Keratinocyte (primary cell): Measurements from ENCODE around the gene FATE1. TPM values are rescaled to one million over a fixed set of nuclear protein-coding genes. Genes with fewer than 3 reads are reported as not detected.

Source experiments
- DNase-seq: peaks from one replicate; pipeline ENCODE4 v3.0.0-alpha.2; 2011; ENCODE audit warnings: low read depth, missing footprints, low spot score
- FAIRE-seq: peaks from 2 replicates; lab custom pipeline; 2011; peaks lifted over from hg19 to GRCh38; lab: Jason Lieb, UNC
- H2AFZ ChIP-seq: 2 replicates; pipeline ENCODE4 v1.6.0; 2012; ENCODE audit warnings: low read length, control low read depth, inconsistent platforms; ENCODE audit not compliant: control insufficient read depth
- H3K27ac ChIP-seq: 2 replicates; pipeline ENCODE4 v1.5.1; 2011; ENCODE audit warnings: low read length; ENCODE audit not compliant: control insufficient read depth, insufficient read depth
- H3K27me3 ChIP-seq: 3 replicates; pipeline ENCODE4 v1.6.0; 2011; ENCODE audit warnings: low read length; ENCODE audit not compliant: control insufficient read depth, insufficient read depth; ENCODE audit errors: extremely low read depth
- H3K36me3 ChIP-seq, 2 experiments: 2 replicates in 1 of 2; 3 replicates in 1 of 2; pipeline ENCODE4 v1.5.1; 2011; ENCODE audit warnings: low read length in 2 of 2, mild to moderate bottlenecking in 1 of 2; ENCODE audit not compliant: control insufficient read depth in 2 of 2, insufficient read depth in 2 of 2; ENCODE audit errors: extremely low read depth in 1 of 2
- H3K4me1 ChIP-seq: 3 replicates; pipeline ENCODE4 v1.5.1; 2011; ENCODE audit warnings: low read length; ENCODE audit not compliant: control insufficient read depth, insufficient read depth; ENCODE audit errors: extremely low read depth
- H3K4me2 ChIP-seq: 3 replicates; pipeline ENCODE4 v1.6.0; 2011; ENCODE audit warnings: low read depth, low read length; ENCODE audit not compliant: control insufficient read depth, insufficient read depth; ENCODE audit errors: extremely low read depth
- H3K4me3 ChIP-seq, 3 experiments: fragments of 200-600 bp in 1 of 3; sonication (generic) in 1 of 3; 2 replicates in 2 of 3; 3 replicates in 1 of 3; pipeline ENCODE4 v1.5.1; 2011 to 2016; ENCODE audit warnings: low read length in 3 of 3, mild to moderate bottlenecking in 3 of 3, control low read depth in 2 of 3, inconsistent platforms in 1 of 3, low read depth in 1 of 3, mixed read lengths in 1 of 3, mixed run types in 1 of 3, moderate library complexity in 1 of 3; ENCODE audit not compliant: control insufficient read depth in 2 of 3, insufficient read depth in 2 of 3; ENCODE audit errors: extremely low read depth in 1 of 3
- H3K79me2 ChIP-seq: 2 replicates; pipeline ENCODE4 v1.6.0; 2012; ENCODE audit warnings: low read length; ENCODE audit not compliant: control insufficient read depth, insufficient read depth
- H3K9ac ChIP-seq: 3 replicates; pipeline ENCODE4 v1.6.0; 2011; ENCODE audit warnings: low read length; ENCODE audit not compliant: control insufficient read depth, insufficient read depth; ENCODE audit errors: extremely low read depth
- H3K9me1 ChIP-seq: 3 replicates; pipeline ENCODE4 v1.6.0; 2011; ENCODE audit warnings: low read length; ENCODE audit not compliant: control insufficient read depth, insufficient read depth; ENCODE audit errors: extremely low read depth
- H3K9me3 ChIP-seq: 2 replicates; pipeline ENCODE4 v1.5.1; 2012; ENCODE audit warnings: low read depth, low read length; ENCODE audit not compliant: control insufficient read depth
- H4K20me1 ChIP-seq: 3 replicates; pipeline ENCODE4 v1.6.0; 2011; ENCODE audit warnings: low read length; ENCODE audit not compliant: control insufficient read depth, insufficient read depth; ENCODE audit errors: extremely low read depth
- CTCF ChIP-seq, 3 experiments: IDR thresholded peaks in 1 of 3; conservative IDR thresholded peaks in 1 of 3; optimal IDR thresholded peaks in 1 of 3; 2 replicates in 2 of 3; 3 replicates in 1 of 3; pipeline versions ENCODE3 to v1.5.1; 2011; ENCODE audit warnings: low read length in 3 of 3, mild to moderate bottlenecking in 3 of 3, moderate library complexity in 2 of 3, control low read depth in 1 of 3, inconsistent platforms in 1 of 3; ENCODE audit not compliant: insufficient read depth in 2 of 3; ENCODE audit errors: extremely low read depth in 1 of 3
- EZH2 ChIP-seq: IDR thresholded peaks from one replicate; pipeline ENCODE4 v1.6.1; 2012; ENCODE audit warnings: inconsistent platforms, mild to moderate bottlenecking, low read length, moderate library complexity
- dilution Hi-C: fragments of 300-500 bp; cut with MboI; formaldehyde crosslinking; loops from one replicate; pipeline ENCODE4 v1.7.0; 2020; ENCODE audit warnings: low sequenced_read_pairs; ENCODE audit not compliant: extremely low pct_ligation_motif_present
- polyA plus RNA-seq, 5 experiments: library from polyadenylated mRNA; depleted of rRNA in 3 of 5; stranded (reverse) in 3 of 5; stranded (forward) in 1 of 5; unstranded in 1 of 5; fragments of >200 nt; gene quantifications; 1 replicate in 1 of 5; 2 replicates in 3 of 5; 3 replicates in 1 of 5; pipeline versions ENCODE4 v1.2.1 to v1.2.3, GENCODE V29; 2011 to 2012; ENCODE audit warnings: missing spikeins in 2 of 5, low read depth in 1 of 5, low replicate concordance in 1 of 5

Gene FATE1
- polyA plus RNA-seq, 1 donor (not counting 4 experiments of a cell fraction or from before 2014, with no cell fraction given), result not detected

GRCh38 chrX:151680805-151681204, 35.0 kb upstream of the FATE1 start:
- H3K4me1 ChIP-seq, result no peaks in the 10 kb centered on the region
- peak; percentile 52 for FAIRE-seq
- peak; percentile 1 for DNase-seq

GRCh38 chrX:151687635-151688034, 28.2 kb upstream of the FATE1 start:
- dilution Hi-C loops, result no loop called here
- no peaks in the 10 kb centered on the region for H3K9me1 ChIP-seq

More at GRCh38 chrX:151680805-151681204, 35.0 kb upstream of the FATE1 start:
- dilution Hi-C loops, result no loop called here
- Histone ChIP-seq H3K9me1 (no peaks in the 10 kb centered on the region), H3K9me3 (no peaks in the 10 kb centered on the region), H3K27ac (no peak overlapping the region), H4K20me1 (no peaks in the 10 kb centered on the region), H3K4me2 (no peak overlapping the region), H3K36me3 (no peaks in the 10 kb centered on the region), H3K4me3 (no peak overlapping the region), H3K79me2 (no peaks in the 10 kb centered on the region), H3K9ac (no peak overlapping the region), H2AFZ (no peak overlapping the region), H3K27me3 (no peaks in the 10 kb centered on the region)
- TF ChIP-seq CTCF (optimal IDR thresholded peaks at IDR 0.05 in 1 of 3, IDR thresholded peaks at IDR 0.05 in 1 of 3, conservative IDR thresholded peaks at IDR 0.05 in 1 of 3; ENCODE audit: extremely low read depth in 1 of 3, insufficient read depth in 2 of 3, low read length in 3 of 3), result peak; percentile 50 to 76 (median 59)
- no peak for TF ChIP-seq EZH2

More at GRCh38 chrX:151687635-151688034, 28.2 kb upstream of the FATE1 start:
- H3K27me3 ChIP-seq, result no peaks in the 10 kb centered on the region
- no peak overlapping the region for H2AFZ ChIP-seq
- no peaks in the 10 kb centered on the region for H3K4me1 ChIP-seq
- H3K36me3 ChIP-seq, result no peaks in the 10 kb centered on the region
- no peak for DNase-seq
- FAIRE-seq, result no peak
- no peak for TF ChIP-seq CTCF (optimal IDR thresholded peaks at IDR 0.05 in 1 of 3, IDR thresholded peaks at IDR 0.05 in 1 of 3, conservative IDR thresholded peaks at IDR 0.05 in 1 of 3; ENCODE audit: extremely low read depth in 1 of 3, insufficient read depth in 2 of 3, low read length in 3 of 3)
- TF ChIP-seq EZH2, result no peak
- no peaks in the 10 kb centered on the region for H3K79me2 ChIP-seq
- no peaks in the 10 kb centered on the region for H3K9me3 ChIP-seq
- H3K9ac ChIP-seq, result no peak overlapping the region
- H3K27ac ChIP-seq, result no peak overlapping the region
- H3K4me3 ChIP-seq, result no peak overlapping the region
- H3K4me2 ChIP-seq, result no peak overlapping the region
- no peaks in the 10 kb centered on the region for H4K20me1 ChIP-seq
